GDM1 (cell line): ENCODE measurements around the gene RECK.
"Not testable (repeated sequence)": the region's sequence is repeated elsewhere in the genome, so short reads cannot be mapped to it uniquely, and the experiment has no call there.

Experiments used
- DNase-seq: peaks from one replicate; lab custom pipeline; 2025; lab: John Stamatoyannopoulos, UW

Gene RECK, protein sequence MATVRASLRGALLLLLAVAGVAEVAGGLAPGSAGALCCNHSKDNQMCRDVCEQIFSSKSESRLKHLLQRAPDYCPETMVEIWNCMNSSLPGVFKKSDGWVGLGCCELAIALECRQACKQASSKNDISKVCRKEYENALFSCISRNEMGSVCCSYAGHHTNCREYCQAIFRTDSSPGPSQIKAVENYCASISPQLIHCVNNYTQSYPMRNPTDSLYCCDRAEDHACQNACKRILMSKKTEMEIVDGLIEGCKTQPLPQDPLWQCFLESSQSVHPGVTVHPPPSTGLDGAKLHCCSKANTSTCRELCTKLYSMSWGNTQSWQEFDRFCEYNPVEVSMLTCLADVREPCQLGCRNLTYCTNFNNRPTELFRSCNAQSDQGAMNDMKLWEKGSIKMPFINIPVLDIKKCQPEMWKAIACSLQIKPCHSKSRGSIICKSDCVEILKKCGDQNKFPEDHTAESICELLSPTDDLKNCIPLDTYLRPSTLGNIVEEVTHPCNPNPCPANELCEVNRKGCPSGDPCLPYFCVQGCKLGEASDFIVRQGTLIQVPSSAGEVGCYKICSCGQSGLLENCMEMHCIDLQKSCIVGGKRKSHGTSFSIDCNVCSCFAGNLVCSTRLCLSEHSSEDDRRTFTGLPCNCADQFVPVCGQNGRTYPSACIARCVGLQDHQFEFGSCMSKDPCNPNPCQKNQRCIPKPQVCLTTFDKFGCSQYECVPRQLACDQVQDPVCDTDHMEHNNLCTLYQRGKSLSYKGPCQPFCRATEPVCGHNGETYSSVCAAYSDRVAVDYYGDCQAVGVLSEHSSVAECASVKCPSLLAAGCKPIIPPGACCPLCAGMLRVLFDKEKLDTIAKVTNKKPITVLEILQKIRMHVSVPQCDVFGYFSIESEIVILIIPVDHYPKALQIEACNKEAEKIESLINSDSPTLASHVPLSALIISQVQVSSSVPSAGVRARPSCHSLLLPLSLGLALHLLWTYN

DNA sequence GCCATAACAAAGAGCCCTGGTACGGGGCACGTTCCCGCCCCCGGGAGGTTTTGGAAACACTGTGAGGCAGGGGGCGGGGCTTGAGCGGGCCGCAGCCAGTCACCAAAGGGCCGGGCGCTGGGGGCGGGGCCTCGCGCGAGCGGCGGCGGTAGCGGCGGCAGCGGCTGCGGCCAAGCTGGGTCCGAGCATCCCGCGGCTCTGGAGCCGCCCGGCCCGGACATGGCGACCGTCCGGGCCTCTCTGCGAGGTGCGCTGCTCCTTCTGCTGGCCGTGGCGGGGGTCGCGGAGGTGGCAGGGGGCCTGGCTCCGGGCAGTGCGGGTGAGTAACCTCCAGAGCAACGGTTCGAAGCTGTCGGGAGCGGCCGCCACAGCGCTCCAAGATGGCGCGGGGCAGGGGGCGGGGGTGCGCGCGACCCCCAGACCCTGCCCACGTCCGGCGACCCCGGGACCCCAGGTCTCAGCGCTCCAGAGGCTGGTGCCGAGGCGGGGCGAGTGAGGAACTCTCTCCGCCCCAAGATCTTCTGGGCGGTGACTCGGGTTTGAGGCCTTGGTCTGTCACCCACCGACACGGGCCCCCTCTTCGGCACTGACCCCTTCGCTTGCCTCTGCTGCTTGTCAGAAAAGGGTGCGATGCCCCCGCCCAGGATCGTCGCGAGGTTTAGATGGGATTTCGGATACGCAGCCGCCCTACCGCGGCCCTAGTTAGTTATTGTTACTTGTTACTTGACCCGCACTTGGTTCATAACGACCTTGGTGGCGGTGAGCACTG is at the start of gene RECK:
TSS of gene RECK (plus strand) at position 134 of the 769 bp plus-strand sequence. CDS start at position 220, 86 bp downstream.
- peak; percentile 68 for DNase-seq

DNA sequence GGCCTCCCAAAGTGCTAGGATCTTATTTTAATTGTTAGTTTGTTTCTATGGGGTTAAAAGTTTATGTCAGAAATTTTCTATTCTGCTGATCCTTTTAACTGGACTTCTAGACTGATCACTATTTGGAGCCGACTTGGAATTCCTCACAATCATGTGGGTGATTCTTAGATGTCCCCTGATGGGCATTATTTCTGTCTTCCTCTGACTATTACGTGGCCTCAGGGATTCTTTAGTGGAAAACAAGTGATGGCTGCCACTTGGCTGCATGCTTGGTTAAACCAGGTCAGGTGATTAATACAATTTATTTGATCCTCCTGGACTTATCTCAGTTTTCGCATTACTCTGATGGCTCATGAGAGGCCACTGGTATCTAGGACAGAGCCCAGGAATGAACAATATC is 46.6 kb upstream of the RECK start:
- DNase-seq: no peak

DNA sequence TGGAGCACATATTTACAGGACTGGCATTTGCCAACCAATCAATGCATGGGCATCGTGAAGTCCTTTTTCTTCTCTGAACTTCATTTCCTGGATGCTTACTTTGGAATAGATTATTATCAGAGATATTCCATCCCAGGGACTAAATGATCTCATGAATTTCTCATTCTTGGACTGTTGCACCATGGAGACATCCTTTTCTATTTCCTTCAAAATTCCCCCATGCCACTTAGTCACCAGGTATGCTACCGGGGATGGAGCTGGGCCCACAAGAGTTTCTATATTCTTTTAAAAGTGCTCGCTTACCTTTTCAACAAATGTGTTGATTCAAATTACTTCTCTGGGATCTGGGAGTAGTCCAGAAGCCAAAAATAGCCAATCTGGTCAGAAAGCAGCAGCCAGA is 43.6 kb upstream of the RECK start:
- DNase-seq: not testable (repeated sequence)

DNA sequence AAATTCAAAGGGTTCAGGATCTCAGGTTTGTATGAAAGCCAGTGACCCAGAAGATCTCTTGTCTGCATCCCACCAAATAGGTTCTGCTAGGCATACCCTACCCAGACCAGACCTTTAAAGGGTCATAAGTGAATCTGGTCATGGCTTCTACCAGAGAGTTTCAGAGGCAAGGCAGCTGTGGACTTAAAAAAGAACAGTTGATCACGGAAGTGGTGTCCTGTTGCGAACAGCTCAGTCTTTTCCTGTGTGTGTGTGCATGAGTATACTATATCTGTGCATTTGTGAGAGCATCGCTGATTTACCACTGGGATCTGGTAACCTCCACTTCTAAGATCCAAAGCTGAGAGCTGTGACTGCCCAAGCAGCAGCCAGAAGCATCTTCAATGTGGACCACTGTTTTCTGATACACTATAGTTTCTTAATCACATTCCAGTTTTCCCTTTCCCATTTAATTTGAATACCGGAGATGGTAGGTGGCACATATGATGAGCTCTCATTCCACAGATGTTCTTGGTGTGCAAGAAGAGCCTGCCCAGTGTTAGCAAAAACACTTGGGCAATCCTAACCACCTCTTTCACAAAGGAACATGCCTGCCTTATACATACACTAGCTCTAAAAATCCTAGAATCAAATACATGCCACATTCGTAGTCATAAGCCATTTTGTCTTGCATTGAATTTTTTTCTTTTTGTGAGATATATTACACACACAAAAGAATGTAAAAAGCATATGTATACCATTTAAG is 42.6 kb upstream of the RECK start:
- no peak for DNase-seq

DNA sequence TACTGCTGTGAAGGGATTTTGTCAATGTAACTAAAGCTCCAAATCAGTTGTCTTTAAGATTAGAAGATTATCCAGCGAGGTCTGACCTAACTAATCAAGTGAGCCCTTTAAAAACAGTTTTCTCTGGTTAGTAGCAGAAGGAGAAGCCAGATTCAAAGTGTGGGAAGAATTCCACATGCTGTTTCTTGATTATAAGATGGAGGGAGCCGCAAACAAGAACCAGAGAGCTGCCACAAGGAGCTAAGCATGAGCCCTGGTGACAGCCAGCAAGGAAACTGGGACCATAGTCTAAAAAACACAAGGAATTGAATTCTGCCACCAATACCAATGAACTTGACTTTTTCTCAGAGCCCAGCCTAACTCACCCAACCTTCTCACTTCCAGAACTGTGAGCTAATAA is 41.8 kb upstream of the RECK start:
- DNase-seq: no peak

DNA sequence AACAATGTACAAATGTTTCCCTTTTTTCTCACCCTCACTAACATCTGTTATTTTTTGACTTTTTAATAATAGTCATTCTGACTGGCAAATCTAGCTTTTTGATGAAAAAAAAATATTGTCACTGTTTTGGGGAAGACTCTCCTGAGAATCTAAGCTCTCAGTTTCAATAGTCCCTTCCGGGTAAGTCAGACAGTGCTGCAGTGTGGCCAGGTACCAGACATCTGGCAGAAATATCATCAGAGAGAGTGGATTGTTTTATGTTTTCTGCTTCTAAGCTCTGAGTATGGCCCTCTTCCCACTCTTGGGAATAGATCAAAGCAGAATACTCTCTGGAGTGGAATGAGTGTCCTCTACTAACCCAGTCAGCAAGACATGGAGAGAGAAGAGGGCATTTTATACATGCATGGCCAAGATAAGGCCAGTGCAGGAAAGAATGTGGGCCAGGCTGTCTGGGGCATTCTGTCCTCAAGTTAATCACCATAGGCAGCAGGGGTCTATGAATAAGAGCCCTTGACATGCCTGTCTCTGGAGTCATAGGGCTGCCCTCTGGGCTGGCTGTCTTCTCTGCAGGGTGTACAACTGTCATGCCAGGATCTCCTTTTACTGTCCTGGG is 40.2 kb upstream of the RECK start:
- no peak for DNase-seq

DNA sequence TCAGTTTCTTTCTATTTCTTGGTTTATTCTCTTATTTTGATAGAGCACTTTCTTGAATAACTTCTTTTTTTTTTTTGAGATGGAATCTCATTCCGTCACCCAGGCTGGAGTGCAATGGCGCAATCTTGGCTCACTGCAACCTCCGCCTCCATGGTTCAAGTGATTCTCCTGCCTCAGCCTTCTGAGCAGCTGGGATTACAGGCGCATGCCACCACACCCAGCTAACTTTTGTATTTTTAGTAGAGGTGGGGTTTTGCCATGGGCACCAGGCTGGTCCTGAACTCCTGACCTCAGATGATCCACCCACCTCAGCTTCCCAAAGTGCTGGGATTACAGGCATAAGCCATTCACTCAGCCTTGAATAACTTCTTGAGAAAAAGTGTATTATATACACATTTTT is 39.7 kb upstream of the RECK start:
- not testable (repeated sequence) for DNase-seq

DNA sequence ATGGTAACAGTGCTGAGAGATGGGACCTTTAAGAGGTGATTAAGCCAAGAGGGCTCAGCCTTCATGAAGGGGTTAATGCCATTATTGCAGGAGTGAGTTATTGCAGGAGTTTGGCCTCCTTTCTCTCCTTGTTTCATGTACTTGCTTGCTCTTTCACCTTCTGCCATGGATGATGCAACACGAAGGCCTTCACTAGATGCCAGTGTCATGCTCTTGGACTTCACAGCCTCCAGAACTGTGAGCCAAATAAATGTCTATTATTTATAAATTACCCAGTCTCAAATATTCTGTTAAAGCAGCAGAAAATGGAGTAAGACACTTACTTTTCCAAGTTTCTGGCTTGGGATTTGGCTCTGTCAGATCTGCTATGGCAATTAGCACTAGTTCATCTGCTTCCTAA is 38.4 kb upstream of the RECK start:
- no peak for DNase-seq

DNA sequence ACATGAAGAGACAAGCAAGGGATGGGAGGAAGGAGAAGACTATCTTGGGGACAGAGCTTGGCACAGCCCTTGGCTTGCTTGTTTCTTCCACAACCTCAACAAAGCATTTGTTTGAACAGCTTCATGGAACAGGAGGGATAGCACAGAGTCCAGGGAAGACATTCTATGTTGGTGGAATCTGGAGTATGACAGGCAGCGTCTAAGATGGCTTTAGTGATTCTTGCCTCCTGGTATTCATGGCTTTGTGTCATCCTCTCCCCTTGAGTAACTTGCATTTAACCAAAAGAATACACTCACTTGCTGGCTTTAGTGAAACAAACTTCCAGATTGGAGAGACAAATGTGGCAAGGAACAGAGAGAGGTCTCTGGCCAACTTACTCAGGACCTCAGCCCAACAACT is 30.8 kb upstream of the RECK start:
- DNase-seq: no peak

DNA sequence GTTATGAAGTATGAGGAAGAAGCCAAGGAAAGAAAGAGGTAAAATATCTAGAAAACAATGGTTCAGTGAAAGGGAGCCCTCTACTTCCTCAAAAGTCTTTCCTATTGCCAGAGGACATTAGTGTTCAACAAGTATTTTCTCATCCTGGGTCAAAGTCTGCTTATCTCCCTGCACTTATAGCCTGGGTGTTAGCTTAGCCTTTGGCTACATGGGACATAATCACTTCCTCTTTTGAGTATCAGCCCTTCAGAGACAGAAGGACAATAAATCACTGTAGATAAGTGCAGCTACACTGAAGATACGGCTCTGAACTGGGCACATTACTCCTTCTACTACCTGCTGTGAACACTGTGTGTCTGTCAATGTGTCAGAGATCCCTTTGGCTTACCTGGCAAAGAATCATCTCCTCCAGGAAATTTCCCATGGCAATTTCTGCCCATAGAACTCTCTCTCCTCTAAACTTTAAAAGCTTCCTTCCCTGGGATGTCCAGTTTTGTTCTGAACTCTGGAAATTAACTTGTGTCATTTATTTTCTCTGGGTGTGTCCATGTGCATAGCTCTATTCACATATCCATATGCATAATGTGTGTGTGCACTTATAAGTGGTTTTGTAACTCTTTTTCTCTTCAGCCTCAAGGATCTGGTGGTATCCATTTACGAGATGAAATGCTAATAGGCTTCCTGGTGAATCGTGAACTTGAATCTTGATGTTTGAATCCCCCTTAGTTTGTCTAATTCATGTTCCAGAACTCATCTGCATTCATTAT is 30.0 kb upstream of the RECK start:
- peak; percentile 5 for DNase-seq

DNA sequence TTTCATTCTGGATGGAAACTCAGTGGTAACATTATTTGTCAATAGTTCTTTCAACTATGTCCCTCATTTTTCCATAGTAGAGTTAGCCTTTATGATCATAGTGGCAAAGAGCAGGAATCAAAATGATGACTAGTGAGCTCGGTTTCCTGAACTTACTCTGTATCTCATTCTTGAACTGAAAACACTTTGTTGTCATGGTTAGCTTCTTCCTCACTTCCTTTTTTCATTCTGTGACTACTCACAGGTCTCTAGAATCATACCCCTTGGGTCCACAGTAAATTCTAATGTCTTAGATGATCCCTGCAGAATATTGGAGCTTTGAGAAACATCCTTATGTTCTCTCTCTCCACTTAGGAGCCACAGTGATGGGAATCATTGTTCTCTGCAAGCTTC is 29.4 kb upstream of the RECK start:
- no peak for DNase-seq

DNA sequence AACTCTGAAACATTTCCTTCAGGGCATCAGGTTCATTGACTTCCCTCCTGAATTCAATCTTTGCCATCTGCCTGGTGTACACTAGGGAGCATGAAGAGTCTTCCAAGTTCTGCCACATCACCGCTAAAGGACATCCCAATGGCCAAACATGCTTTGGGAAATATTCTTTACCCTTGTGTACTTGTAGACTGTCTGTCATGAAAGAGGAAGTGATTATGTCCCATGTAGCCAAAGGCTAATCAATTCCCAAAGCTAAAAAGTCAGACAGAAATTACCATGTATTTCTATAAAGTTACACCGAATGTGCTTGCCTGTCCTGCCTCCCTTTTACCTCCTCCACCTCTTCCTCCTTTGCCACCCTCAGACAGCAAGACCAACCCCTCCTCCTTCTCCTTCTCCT is 28.9 kb upstream of the RECK start:
- no peak for DNase-seq

DNA sequence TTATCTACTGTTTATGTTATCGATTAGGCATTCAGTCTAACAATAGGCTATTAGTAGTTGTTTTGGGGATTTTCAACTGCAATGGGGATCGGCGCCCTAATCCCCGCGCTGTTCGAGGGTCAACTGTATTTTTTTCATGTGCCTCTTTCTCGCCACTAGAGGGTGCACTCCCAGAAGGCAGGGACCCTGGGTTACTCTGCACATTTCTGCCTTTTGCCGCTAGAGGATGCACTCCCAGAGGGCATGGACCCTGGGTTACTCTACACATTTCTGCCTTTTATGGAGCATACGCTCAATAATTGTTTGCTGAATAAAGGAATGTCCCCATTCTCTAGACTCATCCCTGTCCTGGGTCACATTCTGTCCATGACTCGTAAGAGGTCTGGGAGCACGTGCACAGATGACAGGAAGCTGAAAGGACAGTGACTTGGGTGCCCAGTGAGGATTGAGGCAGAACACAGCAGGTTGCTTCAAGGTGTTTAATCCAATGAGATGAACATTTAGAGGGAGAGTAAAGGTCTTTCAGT is 27.9 kb upstream of the RECK start:
- DNase-seq: peak; percentile 33

DNA sequence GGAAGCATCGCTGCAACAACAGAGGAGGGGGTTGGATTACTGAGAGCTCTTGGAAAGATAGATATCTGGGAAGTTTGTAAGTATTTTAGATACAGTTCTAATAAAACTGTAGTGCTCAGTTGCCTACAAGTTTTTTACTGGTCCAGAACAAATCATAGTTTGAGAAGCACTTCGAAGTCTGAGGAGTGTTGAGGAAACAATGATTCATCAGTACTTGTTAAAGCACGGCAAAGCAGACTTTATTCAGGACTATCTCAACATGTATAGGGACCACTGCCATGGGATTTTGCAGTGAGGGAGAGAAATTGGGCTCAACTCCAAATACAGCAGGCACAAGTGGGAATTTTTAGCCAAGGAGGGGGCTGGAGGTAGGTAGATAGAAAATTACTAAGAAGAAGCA is 25.3 kb upstream of the RECK start:
- no peak for DNase-seq

DNA sequence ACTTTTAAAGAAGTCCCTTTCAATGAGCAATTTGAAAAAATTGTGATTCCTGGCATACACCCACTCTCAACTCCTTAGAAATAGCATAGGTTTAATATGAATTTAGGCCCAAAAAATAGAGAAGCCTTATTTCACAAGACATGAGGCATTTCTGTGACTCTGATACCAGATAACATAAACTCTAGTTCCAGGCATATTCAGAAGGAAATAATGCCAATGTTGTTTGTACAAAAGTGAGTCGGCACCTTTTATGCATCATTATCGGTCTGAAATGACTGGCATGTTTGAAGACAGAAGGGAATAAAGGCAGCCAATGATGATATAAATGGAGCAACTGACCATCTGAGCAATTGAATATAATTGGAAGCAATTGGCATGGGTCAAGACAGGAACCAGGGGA is 19.4 kb upstream of the RECK start:
- DNase-seq: no peak

DNA sequence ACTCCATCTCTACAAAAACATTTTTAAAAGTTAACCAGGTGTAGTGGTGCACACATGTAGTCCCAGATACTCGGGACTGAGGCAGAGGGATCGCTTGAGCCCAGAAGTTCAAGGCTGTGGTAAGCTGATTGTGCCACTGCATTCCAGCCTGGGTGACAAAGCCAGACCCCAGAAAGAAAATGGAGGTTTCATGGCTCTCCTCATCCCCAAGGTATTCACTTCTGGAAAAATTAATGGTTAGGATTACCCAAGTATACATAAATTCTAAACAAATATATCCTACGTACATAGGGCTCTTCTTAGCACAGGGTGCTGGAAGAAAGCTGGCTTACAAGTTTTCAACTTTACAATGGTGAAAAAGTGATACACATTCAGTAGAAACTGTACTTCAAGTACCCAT is 18.6 kb upstream of the RECK start:
- no peak for DNase-seq

DNA sequence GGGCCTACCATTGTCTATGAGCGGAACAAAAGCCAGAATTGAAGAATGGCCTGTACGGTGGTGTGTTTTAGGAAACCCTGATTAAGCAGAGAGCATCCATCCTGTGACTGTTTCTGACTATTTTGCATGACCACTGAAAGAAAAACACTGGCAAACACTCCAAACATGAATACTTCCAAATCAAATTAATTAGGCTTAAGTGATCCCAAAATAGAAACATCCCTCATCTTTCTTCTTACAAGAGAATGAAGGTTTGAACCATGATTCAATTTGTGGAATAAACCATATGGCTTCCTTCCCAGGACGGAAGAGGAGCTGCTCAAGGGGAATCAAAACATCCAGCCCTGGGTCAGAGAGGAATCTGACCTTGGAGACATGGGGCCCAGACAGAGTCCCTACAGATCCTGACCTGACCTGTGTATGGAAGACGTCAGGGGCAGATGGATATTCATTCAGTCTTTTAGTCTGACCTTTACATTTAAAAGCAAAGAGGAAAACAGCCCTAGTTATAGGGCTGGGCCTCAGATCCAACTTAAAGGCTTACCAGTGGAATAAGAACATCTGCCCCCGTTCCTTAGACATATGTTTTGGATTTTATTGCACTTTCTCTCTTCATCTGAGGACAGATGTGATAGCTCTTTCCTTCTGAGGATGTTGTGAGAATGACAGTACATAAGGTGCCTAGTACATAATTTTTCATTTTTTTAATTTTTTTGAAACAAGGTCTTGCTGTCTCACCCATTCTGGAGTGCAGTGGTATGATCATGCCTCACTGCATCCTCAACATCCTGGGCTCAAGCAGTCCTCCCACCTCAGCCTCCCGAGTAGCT is 17.6 kb upstream of the RECK start:
- DNase-seq: no peak

DNA sequence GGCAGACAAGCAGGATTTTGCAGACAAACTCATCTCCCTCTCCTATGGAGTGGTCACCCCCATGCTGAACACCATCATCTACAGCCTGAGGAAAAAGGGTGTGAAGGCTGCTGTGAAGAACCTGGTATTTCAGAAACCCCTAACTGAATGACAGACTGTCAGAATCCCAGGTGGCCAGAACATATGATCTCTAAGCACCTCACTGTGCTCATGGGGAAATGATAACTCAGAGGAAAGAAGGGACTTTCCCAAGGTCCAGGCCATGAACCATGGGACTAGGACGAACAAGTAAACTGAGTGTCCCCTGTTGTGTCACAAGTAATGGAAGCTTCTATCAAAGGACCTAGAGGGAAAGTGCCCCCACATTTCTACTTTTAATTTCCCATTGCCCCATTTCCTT is 14.7 kb upstream of the RECK start:
- DNase-seq: no peak
